Measurements from ENCODE around the gene CLSTN2.

Gene CLSTN2

DNA sequence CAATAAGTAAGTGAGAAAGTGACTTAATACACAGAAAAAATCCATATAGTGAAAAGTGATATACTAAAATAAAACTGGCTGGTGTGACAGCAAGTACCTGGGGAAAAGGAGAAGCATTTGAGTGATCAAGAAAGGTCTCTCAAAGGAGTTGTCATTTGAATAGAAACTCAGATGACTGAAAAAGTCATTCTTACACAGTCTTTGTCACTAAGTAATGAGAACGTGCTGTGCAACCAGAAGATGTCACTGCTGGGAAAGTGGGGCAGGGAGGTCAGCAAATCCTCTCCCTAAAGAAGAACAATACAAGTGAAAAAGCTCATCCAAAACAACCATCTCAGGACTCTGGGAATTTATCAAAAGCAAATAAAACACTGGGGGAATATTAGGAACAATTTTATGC is 425.3 kb downstream of the CLSTN2 start:
- no peak for TF ChIP-seq RBAK (tag by site-specific recombination; IDR thresholded peaks at IDR 0.05)
- no peak for TF ChIP-seq ZSCAN23 (tag by site-specific recombination; IDR thresholded peaks at IDR 0.05)
- no peak for TF ChIP-seq BCL11B (tag by site-specific recombination; IDR thresholded peaks at IDR 0.05; ENCODE audit: low read depth)
- TF ChIP-seq, protein P1, sequence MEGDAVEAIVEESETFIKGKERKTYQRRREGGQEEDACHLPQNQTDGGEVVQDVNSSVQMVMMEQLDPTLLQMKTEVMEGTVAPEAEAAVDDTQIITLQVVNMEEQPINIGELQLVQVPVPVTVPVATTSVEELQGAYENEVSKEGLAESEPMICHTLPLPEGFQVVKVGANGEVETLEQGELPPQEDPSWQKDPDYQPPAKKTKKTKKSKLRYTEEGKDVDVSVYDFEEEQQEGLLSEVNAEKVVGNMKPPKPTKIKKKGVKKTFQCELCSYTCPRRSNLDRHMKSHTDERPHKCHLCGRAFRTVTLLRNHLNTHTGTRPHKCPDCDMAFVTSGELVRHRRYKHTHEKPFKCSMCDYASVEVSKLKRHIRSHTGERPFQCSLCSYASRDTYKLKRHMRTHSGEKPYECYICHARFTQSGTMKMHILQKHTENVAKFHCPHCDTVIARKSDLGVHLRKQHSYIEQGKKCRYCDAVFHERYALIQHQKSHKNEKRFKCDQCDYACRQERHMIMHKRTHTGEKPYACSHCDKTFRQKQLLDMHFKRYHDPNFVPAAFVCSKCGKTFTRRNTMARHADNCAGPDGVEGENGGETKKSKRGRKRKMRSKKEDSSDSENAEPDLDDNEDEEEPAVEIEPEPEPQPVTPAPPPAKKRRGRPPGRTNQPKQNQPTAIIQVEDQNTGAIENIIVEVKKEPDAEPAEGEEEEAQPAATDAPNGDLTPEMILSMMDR (tag by site-specific recombination; IDR thresholded peaks at IDR 0.05): no peak
- no peak for TF ChIP-seq ZNF350 (tag by site-specific recombination; IDR thresholded peaks at IDR 0.05)
- no peak for TF ChIP-seq ZXDB (tag by site-specific recombination; IDR thresholded peaks at IDR 0.05)
- TF ChIP-seq ZNF37A (tag by site-specific recombination; IDR thresholded peaks at IDR 0.05): no peak
- TF ChIP-seq, protein P2, sequence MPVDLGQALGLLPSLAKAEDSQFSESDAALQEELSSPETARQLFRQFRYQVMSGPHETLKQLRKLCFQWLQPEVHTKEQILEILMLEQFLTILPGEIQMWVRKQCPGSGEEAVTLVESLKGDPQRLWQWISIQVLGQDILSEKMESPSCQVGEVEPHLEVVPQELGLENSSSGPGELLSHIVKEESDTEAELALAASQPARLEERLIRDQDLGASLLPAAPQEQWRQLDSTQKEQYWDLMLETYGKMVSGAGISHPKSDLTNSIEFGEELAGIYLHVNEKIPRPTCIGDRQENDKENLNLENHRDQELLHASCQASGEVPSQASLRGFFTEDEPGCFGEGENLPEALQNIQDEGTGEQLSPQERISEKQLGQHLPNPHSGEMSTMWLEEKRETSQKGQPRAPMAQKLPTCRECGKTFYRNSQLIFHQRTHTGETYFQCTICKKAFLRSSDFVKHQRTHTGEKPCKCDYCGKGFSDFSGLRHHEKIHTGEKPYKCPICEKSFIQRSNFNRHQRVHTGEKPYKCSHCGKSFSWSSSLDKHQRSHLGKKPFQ (tag by site-specific recombination; IDR thresholded peaks at IDR 0.05): no peak
- TF ChIP-seq ZSCAN16 (tag by site-specific recombination; IDR thresholded peaks at IDR 0.05): no peak
- TF ChIP-seq ZNF112 (tag by site-specific recombination; IDR thresholded peaks at IDR 0.05): no peak
- no peak for TF ChIP-seq ZNF423 (tag by site-specific recombination; IDR thresholded peaks at IDR 0.05)
- no peak for TF ChIP-seq ZNF426 (tag by site-specific recombination; IDR thresholded peaks at IDR 0.05)
- no peak for TF ChIP-seq ZNF324 (tag by site-specific recombination; IDR thresholded peaks at IDR 0.05)
- ChIA-PET POLR2A (no interaction called here), CTCF (interaction anchor here (0.7 kb wide), 2 partner anchors 55 to 168 kb away, joined by 3 read pairs; no protein-coding TSS in a partner anchor)
- Histone ChIP-seq H3K4me1 (ENCODE audit: control insufficient read depth, insufficient read depth, low read length) (no peaks in the 10 kb centered on the region), H3K4me3 (ENCODE audit: low read depth, low read length) (no peak overlapping the region), H3K9me3 (ENCODE audit: control insufficient read depth, insufficient read depth, low read depth, low read length) (no peaks in the 10 kb centered on the region), H3K36me3 (ENCODE audit: control insufficient read depth in 2 of 2, insufficient read depth in 1 of 2, low read length in 2 of 2) (no peaks in the 10 kb centered on the region), H3K27ac (ENCODE audit: extremely low read depth, low read depth, low read length) (no peak overlapping the region)

DNA sequence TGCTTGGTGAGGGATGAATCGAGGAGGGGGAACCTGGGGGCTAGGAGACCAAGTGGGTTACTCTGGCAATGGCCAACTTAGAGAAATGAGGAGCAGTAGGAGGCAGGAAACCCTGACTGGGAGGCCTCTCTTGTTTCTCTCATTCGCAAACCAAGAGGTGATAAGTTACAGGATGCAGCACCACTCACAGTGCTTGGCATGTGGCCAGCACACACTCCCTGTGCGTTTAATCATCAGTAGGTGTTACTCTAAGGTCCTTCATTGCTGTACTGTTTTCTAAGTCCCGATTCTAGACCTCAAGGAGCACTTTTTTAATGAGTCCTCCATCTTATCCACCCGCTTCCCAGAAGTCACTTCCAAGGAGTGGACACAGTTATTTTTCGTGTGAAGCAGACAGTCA is 428.8 kb downstream of the CLSTN2 start:
- no peak overlapping the region for H3K27ac ChIP-seq (ENCODE audit: extremely low read depth, low read depth, low read length)
- TF ChIP-seq ZNF768 (tag by site-specific recombination; IDR thresholded peaks at IDR 0.05) (no peak), ZNF654 (tag by site-specific recombination; IDR thresholded peaks at IDR 0.05; ENCODE audit: low read depth) (no peak), GLIS1 (tag by site-specific recombination; IDR thresholded peaks at IDR 0.05) (peak; percentile 78)
- H3K9me3 ChIP-seq (ENCODE audit: control insufficient read depth, insufficient read depth, low read depth, low read length): no peaks in the 10 kb centered on the region
- H3K4me1 ChIP-seq (ENCODE audit: control insufficient read depth, insufficient read depth, low read length): no peaks in the 10 kb centered on the region
- POLR2A ChIA-PET: no interaction called here
- no peaks in the 10 kb centered on the region for H3K36me3 ChIP-seq (ENCODE audit: control insufficient read depth in 2 of 2, insufficient read depth in 1 of 2, low read length in 2 of 2)
- H3K4me3 ChIP-seq (ENCODE audit: low read depth, low read length): no peak overlapping the region
- CTCF ChIA-PET: no interaction called here

DNA sequence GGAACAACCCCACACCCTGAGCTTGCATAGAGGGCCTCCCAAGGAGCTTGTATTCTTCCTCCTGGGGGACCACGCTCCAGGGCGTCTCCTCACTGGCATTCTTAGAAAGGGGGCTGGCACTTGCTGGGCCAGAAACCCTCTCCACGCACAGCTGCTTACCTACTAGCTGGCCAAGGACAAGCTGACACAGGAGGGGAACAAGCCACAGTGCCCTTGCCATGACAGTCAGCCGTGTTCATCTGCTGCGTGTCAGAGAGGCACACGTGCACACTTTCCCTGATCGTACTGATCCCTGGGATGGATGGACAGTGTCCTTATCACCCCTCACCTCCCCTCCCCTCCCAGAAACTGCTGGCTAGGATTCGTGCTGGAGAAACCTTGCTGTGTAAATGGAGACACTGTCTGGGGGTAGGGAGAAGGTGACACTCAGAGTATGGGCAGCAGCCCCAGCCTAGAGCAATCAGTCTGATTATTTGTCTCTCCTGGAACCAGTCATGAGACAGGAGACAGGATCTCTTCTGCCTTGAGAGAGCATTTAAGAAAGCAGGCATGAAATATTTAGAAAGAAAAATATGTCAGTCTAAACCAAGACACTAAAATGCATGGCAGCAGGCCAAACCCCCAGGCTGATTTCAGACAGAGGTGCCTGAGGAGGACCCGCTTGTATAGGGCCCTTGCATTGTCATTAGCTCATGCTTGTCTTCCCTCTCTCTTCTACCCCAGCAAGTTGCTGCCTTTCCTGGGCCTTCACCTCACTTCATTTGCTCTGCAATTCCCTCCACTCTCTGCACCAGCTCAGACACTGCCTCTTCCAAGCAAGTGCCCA is 431.1 kb downstream of the CLSTN2 start:
- H3K9me3 ChIP-seq (ENCODE audit: control insufficient read depth, insufficient read depth, low read depth, low read length): no peaks in the 10 kb centered on the region
- no peaks in the 10 kb centered on the region for H3K36me3 ChIP-seq (ENCODE audit: control insufficient read depth in 2 of 2, insufficient read depth in 1 of 2, low read length in 2 of 2)
- H3K27ac ChIP-seq (ENCODE audit: extremely low read depth, low read depth, low read length): no peak overlapping the region
- TF ChIP-seq ZNF23 (tag by site-specific recombination; IDR thresholded peaks at IDR 0.05; ENCODE audit: borderline replicate concordance) (no peak), ZNF202 (tag by site-specific recombination; IDR thresholded peaks at IDR 0.05; ENCODE audit: borderline replicate concordance) (no peak), ZNF677 (tag by site-specific recombination; IDR thresholded peaks at IDR 0.05) (no peak), ZNF132 (tag by site-specific recombination; IDR thresholded peaks at IDR 0.05; ENCODE audit: borderline replicate concordance) (no peak), ZNF311 (tag by site-specific recombination; IDR thresholded peaks at IDR 0.05; ENCODE audit: borderline replicate concordance) (no peak), ZNF10 (tag by site-specific recombination; IDR thresholded peaks at IDR 0.05) (no peak), ZNF626 (tag by site-specific recombination; IDR thresholded peaks at IDR 0.05) (no peak), ZNF350 (tag by site-specific recombination; IDR thresholded peaks at IDR 0.05) (no peak)
- TF ChIP-seq, protein P3, sequence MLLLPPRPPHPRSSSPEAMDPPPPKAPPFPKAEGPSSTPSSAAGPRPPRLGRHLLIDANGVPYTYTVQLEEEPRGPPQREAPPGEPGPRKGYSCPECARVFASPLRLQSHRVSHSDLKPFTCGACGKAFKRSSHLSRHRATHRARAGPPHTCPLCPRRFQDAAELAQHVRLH (tag by site-specific recombination; IDR thresholded peaks at IDR 0.05): no peak
- TF ChIP-seq, protein P4, sequence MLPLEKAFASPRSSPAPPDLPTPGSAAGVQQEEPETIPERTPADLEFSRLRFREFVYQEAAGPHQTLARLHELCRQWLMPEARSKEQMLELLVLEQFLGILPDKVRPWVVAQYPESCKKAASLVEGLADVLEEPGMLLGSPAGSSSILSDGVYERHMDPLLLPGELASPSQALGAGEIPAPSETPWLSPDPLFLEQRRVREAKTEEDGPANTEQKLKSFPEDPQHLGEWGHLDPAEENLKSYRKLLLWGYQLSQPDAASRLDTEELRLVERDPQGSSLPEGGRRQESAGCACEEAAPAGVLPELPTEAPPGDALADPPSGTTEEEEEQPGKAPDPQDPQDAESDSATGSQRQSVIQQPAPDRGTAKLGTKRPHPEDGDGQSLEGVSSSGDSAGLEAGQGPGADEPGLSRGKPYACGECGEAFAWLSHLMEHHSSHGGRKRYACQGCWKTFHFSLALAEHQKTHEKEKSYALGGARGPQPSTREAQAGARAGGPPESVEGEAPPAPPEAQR (tag by site-specific recombination; IDR thresholded peaks at IDR 0.05): no peak
- POLR2A ChIA-PET: no interaction called here
- CTCF ChIA-PET: no interaction called here
- no peak overlapping the region for H3K4me3 ChIP-seq (ENCODE audit: low read depth, low read length)
- no peaks in the 10 kb centered on the region for H3K4me1 ChIP-seq (ENCODE audit: control insufficient read depth, insufficient read depth, low read length)

All from HEK293 (cell line).